Measurements from ENCODE around the gene TCP1.
A peak's percentile ranks its signal among the peaks of the same experiment; 100 is the strongest.
"Not testable (repeated sequence)": the region's sequence is repeated elsewhere in the genome, so short reads cannot be mapped to it uniquely, and the experiment has no call there.

Gene TCP1

DNA sequence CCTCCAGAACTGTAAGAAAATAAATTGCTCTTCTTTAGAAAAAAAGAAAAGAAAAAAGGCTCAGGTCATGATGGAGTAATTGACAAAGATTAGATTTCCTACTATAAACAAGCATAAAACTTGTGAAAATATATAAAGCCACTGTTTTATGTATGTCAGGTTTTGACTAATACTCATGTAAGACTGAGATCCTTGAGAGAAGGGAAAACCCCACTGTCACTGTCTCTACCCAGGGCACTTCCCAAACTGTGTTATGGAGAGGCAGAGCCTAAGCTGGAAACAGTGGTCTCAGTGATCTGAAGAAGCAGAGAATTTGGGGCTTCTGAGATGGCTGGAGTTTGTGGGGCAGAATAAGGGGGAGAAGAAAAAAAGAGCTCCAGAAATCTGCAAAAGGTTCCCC, 19.9 kb downstream of the TCP1 start:
- DNase-seq = no peak

DNA sequence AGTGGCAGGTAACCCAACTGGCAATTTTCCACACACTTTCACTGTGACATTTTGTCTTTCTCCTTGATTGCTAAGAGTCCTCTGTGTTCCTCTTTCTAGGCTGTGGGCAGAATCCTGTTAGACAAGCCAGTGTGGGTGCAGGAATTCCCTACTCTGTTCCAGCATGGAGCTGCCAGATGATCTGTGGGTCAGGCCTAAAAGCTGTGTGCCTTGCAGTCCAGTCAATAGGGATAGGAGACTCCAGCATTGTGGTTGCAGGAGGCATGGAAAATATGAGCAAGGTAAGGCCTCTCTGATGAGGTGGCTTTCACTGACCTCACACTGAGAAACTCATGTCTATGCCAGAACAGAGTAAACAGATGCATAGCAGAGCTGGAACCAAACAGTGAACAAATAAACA, 22.5 kb downstream of the TCP1 start:
- DNase-seq = no peak

DNA sequence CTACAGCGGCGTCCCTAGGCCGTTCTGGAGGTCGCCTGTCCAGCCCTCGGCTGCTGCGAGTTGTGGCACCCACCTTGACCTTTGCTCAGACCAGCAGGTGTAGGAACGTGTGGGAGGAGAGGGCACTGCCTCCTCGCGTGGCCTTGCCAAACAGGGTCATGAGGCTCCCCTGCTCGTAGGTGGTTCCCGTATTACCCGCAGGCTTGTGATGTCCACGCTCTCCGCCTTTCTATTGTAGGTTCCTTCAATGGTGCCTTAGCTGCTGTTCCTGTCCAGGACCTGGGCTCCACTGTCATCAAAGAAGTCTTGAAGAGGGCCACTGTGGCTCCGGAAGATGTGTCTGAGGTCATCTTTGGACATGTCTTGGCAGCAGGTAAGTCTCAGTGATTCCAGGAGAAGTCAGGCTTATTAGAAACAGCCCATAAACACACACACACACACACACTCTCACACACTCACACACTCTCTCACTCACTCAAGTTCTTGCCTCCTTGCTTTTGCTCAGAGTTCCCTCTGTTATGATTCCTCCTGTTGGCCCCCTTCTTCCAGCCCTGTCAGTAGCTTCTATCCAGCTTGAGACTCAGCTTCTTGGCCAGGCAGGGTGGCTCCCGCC, 26.6 kb downstream of the TCP1 start:
- DNase-seq = no peak

GRCh38 chr6:159761873-159762680, 27.3 kb downstream of the TCP1 start, which contains the start of gene ACAT2:
ACAT2 (plus strand) TSS chr6:159762045; CDS start chr6:159762088, 43 bp downstream.
- DNase-seq = peak; percentile 87 to 91

DNA sequence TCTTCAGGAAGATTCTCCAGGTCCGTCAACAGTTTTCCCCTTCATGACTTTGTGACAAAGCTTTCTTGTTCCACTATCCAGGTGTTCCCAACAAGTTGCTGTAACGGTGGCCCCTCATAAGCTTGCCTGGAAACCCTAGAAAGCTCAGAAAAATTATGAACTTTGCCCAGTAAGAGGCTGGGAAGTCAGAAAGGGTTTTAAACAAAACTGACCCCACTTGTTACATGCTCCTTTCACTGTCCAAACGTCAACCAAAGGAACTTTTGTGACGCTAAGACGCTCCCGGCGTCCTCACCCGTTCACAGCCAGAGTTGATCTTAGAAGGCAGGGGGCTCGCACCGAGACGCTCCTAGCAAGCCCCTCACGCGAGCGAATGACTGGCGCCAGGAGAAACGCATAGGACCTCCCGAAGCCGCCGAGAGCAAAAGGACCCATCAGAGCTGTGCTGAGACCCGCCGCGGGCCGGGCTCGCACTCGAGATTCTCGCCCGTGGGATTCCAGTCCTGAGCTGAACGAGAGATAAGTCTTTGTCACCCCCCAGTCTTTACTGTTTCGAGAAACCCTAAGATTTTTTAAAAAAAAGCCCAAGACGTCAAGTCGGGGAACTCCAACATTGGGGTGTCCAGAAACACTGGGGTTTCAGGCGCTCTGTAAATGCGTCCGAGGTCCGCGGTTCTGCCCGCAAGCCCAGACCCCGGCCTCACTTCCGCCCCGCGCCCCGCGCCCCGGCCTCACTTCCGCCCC, 28.1 kb downstream of the TCP1 start:
- peak in 1 of 2 experiments; percentile 40 for DNase-seq

DNA sequence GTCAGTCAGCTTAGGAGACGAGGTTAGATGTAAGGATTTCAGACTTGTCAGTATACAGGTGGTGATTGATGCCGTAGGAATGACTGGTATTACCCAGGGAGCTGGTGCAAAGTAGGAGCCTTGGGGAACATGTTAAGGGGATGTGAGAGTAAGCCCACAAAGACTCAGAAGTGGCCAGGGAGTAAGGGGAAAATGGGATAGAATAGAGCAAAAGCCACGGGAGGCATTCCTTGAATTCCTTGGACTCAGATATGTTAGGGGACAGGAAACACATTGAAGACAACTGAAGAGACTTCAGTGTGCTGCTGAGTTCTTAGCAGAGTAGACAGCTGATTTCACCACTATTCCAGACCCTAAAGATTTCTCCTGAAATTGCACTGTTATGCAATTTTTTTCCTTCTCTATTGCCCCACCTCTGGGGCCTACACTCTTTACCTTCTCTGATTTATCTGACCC, 28.8 kb downstream of the TCP1 start:
- DNase-seq = peak; percentile 46 to 71

- DNase-seq = no peak
These were observed 29.8 kb downstream of the TCP1 start for GRCh38 chr6:159759645-159760044.

DNA sequence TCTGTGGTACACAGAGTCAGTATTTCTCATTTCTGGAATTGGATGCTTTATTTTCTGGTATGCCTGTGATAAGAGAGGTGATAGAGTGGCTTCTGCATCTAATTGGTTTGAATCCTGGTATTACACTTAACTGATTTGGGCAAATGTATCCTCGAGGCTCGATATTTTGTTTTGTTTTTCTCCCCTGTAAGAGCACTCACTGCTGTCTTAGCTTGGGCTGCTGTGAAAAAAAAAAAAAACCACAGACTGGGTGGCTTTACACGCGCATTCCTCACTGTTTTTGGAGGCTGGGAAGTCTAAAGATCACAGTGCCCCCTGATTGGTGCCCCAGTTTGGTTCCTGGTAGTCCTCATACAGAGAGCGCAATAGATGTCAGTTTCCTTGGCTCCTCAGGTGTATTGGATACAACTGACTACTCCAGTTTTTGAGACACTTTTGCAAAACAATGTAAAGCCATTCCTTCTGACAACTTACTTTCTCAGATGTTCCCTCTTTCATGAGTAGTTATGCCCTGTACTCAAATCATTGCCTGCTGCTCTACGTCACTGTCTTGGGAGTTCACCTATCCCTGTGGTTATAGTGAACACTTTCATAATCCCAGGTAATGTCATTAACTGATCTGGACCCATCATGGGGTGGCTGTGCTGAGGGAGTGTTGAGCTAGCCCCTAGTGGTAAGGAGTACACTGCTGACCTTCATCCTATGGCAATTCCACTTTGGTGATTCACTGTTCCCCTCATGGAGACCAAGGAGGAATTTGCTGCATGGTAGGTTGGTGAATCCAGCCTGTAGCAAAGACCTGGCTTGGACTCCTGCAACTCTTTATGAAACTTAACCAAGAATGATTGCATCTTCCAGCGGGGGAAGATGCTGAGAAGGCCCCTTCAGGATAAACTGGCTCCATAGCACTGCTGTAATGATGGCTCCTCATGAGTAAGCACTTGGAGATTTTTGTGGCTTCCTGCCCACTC, 31.1 kb downstream of the TCP1 start:
- peak; percentile 9 to 39 for DNase-seq

- DNase-seq = no peak
These were observed 32.9 kb downstream of the TCP1 start for GRCh38 chr6:159756508-159756907.

- no peak for DNase-seq
These were observed 34.2 kb downstream of the TCP1 start for GRCh38 chr6:159754959-159755914.

GRCh38 chr6:159754401-159754800, 35.0 kb downstream of the TCP1 start:
- DNase-seq = no peak

DNA sequence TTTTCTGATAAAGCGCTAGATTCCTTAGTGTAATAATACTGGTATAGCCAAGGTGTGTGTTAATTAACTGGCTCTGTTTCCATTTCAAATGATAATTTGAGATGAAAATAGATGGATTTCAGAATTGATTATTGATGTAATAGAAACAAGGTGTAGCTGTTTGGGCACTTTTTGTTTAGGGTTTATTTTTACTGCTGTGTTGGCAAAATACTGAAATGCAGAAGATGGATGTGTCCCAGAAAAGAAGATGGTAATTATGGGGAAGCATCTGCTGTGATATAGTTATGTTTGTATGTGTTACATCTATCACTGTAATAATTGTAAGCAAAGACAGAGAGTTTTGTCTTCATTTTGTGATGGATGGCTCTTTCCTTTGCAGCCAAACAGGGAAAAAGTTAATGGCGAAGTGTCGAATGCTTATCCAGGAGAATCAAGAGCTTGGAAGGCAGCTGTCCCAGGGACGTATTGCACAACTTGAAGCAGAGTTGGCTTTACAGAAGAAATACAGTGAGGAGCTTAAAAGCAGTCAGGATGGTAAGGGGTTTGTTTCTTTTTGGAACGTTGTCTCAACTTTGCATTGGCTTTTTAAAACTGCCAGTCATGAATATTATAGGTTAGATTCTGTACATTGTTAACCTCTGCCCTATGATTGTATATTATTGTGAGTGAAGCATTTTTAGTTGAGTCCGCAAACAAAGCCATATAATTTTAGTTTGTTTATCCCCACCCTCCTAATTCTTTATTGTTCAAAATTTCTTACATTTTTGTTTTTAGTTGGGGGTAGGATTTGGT, 36.1 kb downstream of the TCP1 start:
- no peak for DNase-seq

DNA sequence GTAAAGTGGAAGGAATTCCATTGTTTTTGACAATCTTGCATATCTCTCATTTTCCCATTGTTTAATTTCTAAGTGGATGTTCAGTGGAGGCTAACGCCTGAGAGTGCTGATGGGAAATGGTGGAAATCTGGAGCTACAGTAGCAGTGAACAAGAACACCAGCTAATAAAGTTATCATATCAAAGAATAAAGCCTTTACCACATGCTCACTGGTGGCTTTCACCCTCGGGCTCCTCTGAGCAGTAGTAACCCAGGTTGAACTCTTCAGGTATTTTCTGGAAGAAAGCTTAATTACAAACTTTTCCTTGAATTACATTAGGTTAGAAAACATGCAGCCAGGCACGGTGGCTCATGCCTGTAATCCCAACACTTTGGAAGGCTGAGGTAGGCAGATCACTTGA, 38.0 kb downstream of the TCP1 start:
- no peak for DNase-seq

GRCh38 chr6:159748127-159748526, 41.3 kb downstream of the TCP1 start:
- DNase-seq = not testable (repeated sequence)

GRCh38 chr6:159746759-159747158, 42.6 kb downstream of the TCP1 start:
- no peak for DNase-seq

- DNase-seq = no peak
These were observed 44.3 kb downstream of the TCP1 start for GRCh38 chr6:159745081-159745480.

DNA sequence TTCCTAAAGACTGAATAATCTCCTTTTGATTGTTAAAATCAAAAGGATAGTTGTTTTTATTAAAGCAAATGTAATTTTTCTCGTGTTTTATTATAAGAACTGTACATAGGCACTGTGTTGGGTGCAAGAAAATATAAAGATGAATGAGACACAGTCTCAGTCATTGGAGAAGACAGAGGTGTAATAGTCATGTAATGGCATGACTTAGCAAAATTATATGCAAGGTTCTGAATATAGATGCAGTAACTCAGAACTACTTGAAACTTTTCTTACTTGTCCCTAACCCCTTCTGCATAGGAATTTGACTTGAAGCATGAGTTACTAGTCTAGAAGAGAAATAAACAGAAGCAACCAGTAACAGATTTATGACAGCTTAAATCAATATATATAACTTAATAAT, 47.2 kb downstream of the TCP1 start:
- no peak for DNase-seq

- DNase-seq = no peak
These were observed 50.1 kb downstream of the TCP1 start for GRCh38 chr6:159739341-159739740.

DNA sequence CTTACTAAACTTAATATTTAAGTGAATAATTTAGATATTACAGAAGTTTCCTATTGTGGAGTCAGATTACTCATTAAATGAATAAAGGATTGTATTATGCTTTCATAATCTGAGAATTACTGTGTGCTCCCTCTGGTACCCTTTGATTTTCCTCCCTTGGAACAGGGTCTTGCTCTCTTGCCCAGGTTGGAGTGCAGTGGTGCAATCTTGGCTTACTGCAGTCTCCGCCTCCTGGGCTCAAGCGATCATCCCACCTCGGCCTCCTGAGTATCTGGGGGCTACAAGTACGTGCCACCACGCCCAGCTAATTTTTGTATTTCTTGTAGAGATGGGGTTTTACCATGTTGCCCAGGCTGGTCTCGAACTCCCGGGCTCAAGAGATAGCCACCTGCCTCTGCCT, 52.5 kb downstream of the TCP1 start:
- no peak for DNase-seq

GRCh38 chr6:159733395-159733794, 56.0 kb downstream of the TCP1 start:
- not testable (repeated sequence) for DNase-seq

Data from SW 1271 (cell line).